Upper lobe of right lung (tissue), 1 donor: ENCODE results near the gene ANKS1B. TPM values are rescaled to one million over a fixed set of nuclear protein-coding genes. Genes with fewer than 3 reads are reported as not detected.

Experiments used
- ATAC-seq: fragments of 200-7000 bp; cut with Tn5 transposase; one replicate; pipeline ENCODE4 v1.9.1; 2020; ENCODE audit warnings: mild to moderate bottlenecking, moderate library complexity
- DNase-seq: peaks from one replicate; pipeline ENCODE4 v3.0.0-alpha.2; 2020
- H3K27ac ChIP-seq: fragments of 200-600 bp; one replicate; pipeline ENCODE4 v1.8.0; 2022
- H3K27me3 ChIP-seq: fragments of 200-600 bp; one replicate; pipeline ENCODE4 v1.8.0; 2022; ENCODE audit warnings: mild to moderate bottlenecking
- H3K36me3 ChIP-seq: fragments of 200-600 bp; one replicate; pipeline ENCODE4 v1.8.0; 2022
- H3K4me1 ChIP-seq: fragments of 200-600 bp; one replicate; pipeline ENCODE4 v1.8.0; 2022
- H3K4me3 ChIP-seq: fragments of 200-600 bp; one replicate; pipeline ENCODE4 v1.8.0; 2022; ENCODE audit warnings: mild to moderate bottlenecking
- H3K9me3 ChIP-seq: fragments of 200-600 bp; one replicate; pipeline ENCODE4 v1.8.0; 2022
- CTCF ChIP-seq: fragments of 200-600 bp; IDR thresholded peaks from one replicate; pipeline ENCODE4 v1.8.0; 2022; ENCODE audit warnings: antibody characterized with exemption
- intact Hi-C: fragments of 100-400 bp; cut with DNase I; formaldehyde crosslinking; loops from one replicate; pipeline ENCODE4 v1.11.0; 2022
- total RNA-seq: library from RNA; stranded (reverse); fragmentation: NEBNext Ultra II Directional; extraction: Animal tissue kit (Norgen Biotek cat#: 25700); gene quantifications from one replicate; pipeline ENCODE4 v1.2.1, GENCODE V29; 2021
- donor health status: DM: no; HTN: yes; CAD: no; lungs with severe emphysema.

The ANKS1B gene
- total RNA-seq, 1 donor from 2014 or later, result 5.3 TPM

GRCh38 chr12:99026332-99027054, 958.2 kb downstream of the ANKS1B start:
- Histone ChIP-seq H3K4me3 (no peak overlapping the region), H3K27ac (no peak overlapping the region), H3K27me3 (no peaks in the 10 kb centered on the region), H3K36me3 (no peaks in the 10 kb centered on the region), H3K9me3 (no peaks in the 10 kb centered on the region), H3K4me1 (no peaks in the 10 kb centered on the region)
- intact Hi-C loops, result no loop called here
- TF ChIP-seq CTCF, result no peak
- ATAC-seq, result peak; percentile 42
- no peak for DNase-seq

GRCh38 chr12:99024870-99025269, 959.9 kb downstream of the ANKS1B start:
- no peak for ATAC-seq
- intact Hi-C loops, result no loop called here

GRCh38 chr12:99024191-99024590, 960.5 kb downstream of the ANKS1B start:
- ATAC-seq (no peak), DNase-seq (no peak)
- no peak overlapping the region for H3K27ac ChIP-seq
- no peak for TF ChIP-seq CTCF
- no peaks in the 10 kb centered on the region for H3K27me3 ChIP-seq
- no peak overlapping the region for H3K4me3 ChIP-seq
- H3K4me1 ChIP-seq, result no peaks in the 10 kb centered on the region
- intact Hi-C loops, result no loop called here
- H3K9me3 ChIP-seq, result no peaks in the 10 kb centered on the region
- no peaks in the 10 kb centered on the region for H3K36me3 ChIP-seq

More at GRCh38 chr12:99024870-99025269, 959.9 kb downstream of the ANKS1B start:
- no peak overlapping the region for H3K27ac ChIP-seq
- no peak for DNase-seq
- H3K9me3 ChIP-seq, result no peaks in the 10 kb centered on the region
- no peaks in the 10 kb centered on the region for H3K27me3 ChIP-seq
- H3K36me3 ChIP-seq, result no peaks in the 10 kb centered on the region
- no peaks in the 10 kb centered on the region for H3K4me1 ChIP-seq
- TF ChIP-seq CTCF, result no peak
- no peak overlapping the region for H3K4me3 ChIP-seq

GRCh38 chr12:99020871-99021270, 963.9 kb downstream of the ANKS1B start:
- H3K9me3 ChIP-seq, result no peaks in the 10 kb centered on the region
- no peak overlapping the region for H3K27ac ChIP-seq
- no peak for DNase-seq
- no peaks in the 10 kb centered on the region for H3K27me3 ChIP-seq
- no peak for ATAC-seq
- intact Hi-C loops, result no loop called here
- no peaks in the 10 kb centered on the region for H3K36me3 ChIP-seq
- H3K4me1 ChIP-seq, result no peaks in the 10 kb centered on the region
- H3K4me3 ChIP-seq, result no peak overlapping the region
- no peak for TF ChIP-seq CTCF

- H3K27ac ChIP-seq, result no peak overlapping the region
- ATAC-seq (no peak), DNase-seq (no peak)
- no peak overlapping the region for H3K4me3 ChIP-seq
- H3K4me1 ChIP-seq, result no peaks in the 10 kb centered on the region
- H3K36me3 ChIP-seq, result no peaks in the 10 kb centered on the region
- intact Hi-C loops, result no loop called here
- H3K27me3 ChIP-seq, result no peaks in the 10 kb centered on the region
- no peaks in the 10 kb centered on the region for H3K9me3 ChIP-seq
- TF ChIP-seq CTCF, result no peak
These were observed 964.9 kb downstream of the ANKS1B start for GRCh38 chr12:99019798-99020197.
